Central memory CD4-positive, alpha-beta T cell (primary cell): Measurements from ENCODE around the gene GHRH.

Source experiments
- DNase-seq: peaks from one replicate; pipeline ENCODE4 v3.0.0; 2022

GHRH gene

GRCh38 chr20:37259865-37260264 lies 1.7 kb downstream of the GHRH start:
- no peak for DNase-seq

- DNase-seq, result no peak
These were observed 2.6 kb downstream of the GHRH start for GRCh38 chr20:37259031-37259430.

- no peak for DNase-seq
These were observed 3.6 kb downstream of the GHRH start for GRCh38 chr20:37257988-37258387.

- no peak for DNase-seq
These were observed 4.1 kb downstream of the GHRH start for GRCh38 chr20:37257530-37257929.

GRCh38 chr20:37256286-37256685 lies 5.3 kb downstream of the GHRH start:
- DNase-seq, result no peak

- DNase-seq, result no peak
These were observed 7.3 kb downstream of the GHRH start for GRCh38 chr20:37254114-37254878.

- DNase-seq, result no peak
These were observed 8.5 kb downstream of the GHRH start for GRCh38 chr20:37253087-37253486.

- no peak for DNase-seq
These were observed 9.7 kb downstream of the GHRH start for GRCh38 chr20:37251825-37252477.

GRCh38 chr20:37249304-37249703 lies 12.3 kb downstream of the GHRH start:
- no peak for DNase-seq

GRCh38 chr20:37247547-37247946 lies 14.1 kb downstream of the GHRH start:
- DNase-seq, result no peak

GRCh38 chr20:37246736-37247135 lies 14.9 kb downstream of the GHRH start:
- DNase-seq, result no peak

GRCh38 chr20:37245216-37246150 lies 16.1 kb downstream of the GHRH start:
- no peak for DNase-seq

- DNase-seq, result no peak
These were observed 17.0 kb downstream of the GHRH start for GRCh38 chr20:37244572-37244957.

GRCh38 chr20:37243937-37244571 lies 17.6 kb downstream of the GHRH start:
- DNase-seq, result no peak

- no peak for DNase-seq
These were observed 18.3 kb downstream of the GHRH start for GRCh38 chr20:37243076-37243936.

- DNase-seq, result no peak
These were observed 19.1 kb downstream of the GHRH start for GRCh38 chr20:37242503-37242902.

GRCh38 chr20:37240337-37241067 lies 21.1 kb downstream of the GHRH start:
- DNase-seq, result no peak

- no peak for DNase-seq
These were observed 22.6 kb downstream of the GHRH start for GRCh38 chr20:37238935-37239451.

- no peak for DNase-seq
These were observed 23.2 kb downstream of the GHRH start for GRCh38 chr20:37238426-37238825.

- DNase-seq, result no peak
These were observed 24.0 kb downstream of the GHRH start for GRCh38 chr20:37237656-37238055.

GRCh38 chr20:37236462-37236861 lies 25.2 kb downstream of the GHRH start:
- no peak for DNase-seq
